ENCODE data around the gene RBL1. TPM values are rescaled to one million over a fixed set of nuclear protein-coding genes. Genes with fewer than 3 reads are reported as not detected.

Gene RBL1
- total and polyA plus RNA-seq, 7 donors = 0.60 to 7.9 (median 3.6) TPM

GRCh38 chr20:36988494-36988966, 107.3 kb downstream of the RBL1 start:
- Histone ChIP-seq H3K4me1 (no peaks in the 10 kb centered on the region), H3K27me3 (no peaks in the 10 kb centered on the region), H3K36me3 (no peaks in the 10 kb centered on the region), H3K27ac (no peak overlapping the region), H3K9me3 (no peaks in the 10 kb centered on the region), H3K4me3 (no peak overlapping the region)
- intact Hi-C loops (cut with DNase I) = no loop called here
- 52 to 82% methylated on average over 3 of the region's 3 CpGs for WGBS, 2 donors
- DNase-seq = no peak
- TF ChIP-seq POLR2AphosphoS5 (IDR thresholded peaks at IDR 0.05) (no peak), EP300 (IDR thresholded peaks at IDR 0.05) (no peak), CTCF (IDR thresholded peaks at IDR 0.05) (no peak), POLR2A (IDR thresholded peaks at IDR 0.05) (no peak)

GRCh38 chr20:36984257-36984638, 111.5 kb downstream of the RBL1 start:
- no peaks in the 10 kb centered on the region for H3K36me3 ChIP-seq
- intact Hi-C loops (cut with DNase I) = no loop called here
- H3K27me3 ChIP-seq = no peaks in the 10 kb centered on the region
- no peak overlapping the region for H3K4me3 ChIP-seq
- no peak overlapping the region for H3K27ac ChIP-seq
- H3K9me3 ChIP-seq = no peaks in the 10 kb centered on the region
- TF ChIP-seq POLR2AphosphoS5 (IDR thresholded peaks at IDR 0.05) (no peak), EP300 (IDR thresholded peaks at IDR 0.05) (no peak), POLR2A (IDR thresholded peaks at IDR 0.05) (no peak), CTCF (IDR thresholded peaks at IDR 0.05) (no peak)
- DNase-seq = no peak
- WGBS, 2 donors = 65 to 89% methylated on average over 6 of the region's 6 CpGs
- no peaks in the 10 kb centered on the region for H3K4me1 ChIP-seq

GRCh38 chr20:36975099-36975818, 120.5 kb downstream of the RBL1 start:
- H3K9me3 ChIP-seq = no peaks in the 10 kb centered on the region
- H3K27ac ChIP-seq = no peak overlapping the region
- TF ChIP-seq CTCF (IDR thresholded peaks at IDR 0.05) = no peak
- TF ChIP-seq POLR2AphosphoS5 (IDR thresholded peaks at IDR 0.05) = no peak
- no peak for TF ChIP-seq EP300 (IDR thresholded peaks at IDR 0.05)
- TF ChIP-seq POLR2A (IDR thresholded peaks at IDR 0.05) = no peak
- no peaks in the 10 kb centered on the region for H3K27me3 ChIP-seq
- H3K4me3 ChIP-seq = no peak overlapping the region
- 7 to 31% methylated on average over 3 of the region's 3 CpGs for WGBS, 2 donors
- H3K36me3 ChIP-seq = no peaks in the 10 kb centered on the region
- peak; percentile 14 for DNase-seq
- no peaks in the 10 kb centered on the region for H3K4me1 ChIP-seq
- intact Hi-C loops (cut with DNase I) = no loop called here

- Histone ChIP-seq H3K27me3 (no peaks in the 10 kb centered on the region), H3K4me3 (no peak overlapping the region), H3K9me3 (no peaks in the 10 kb centered on the region), H3K27ac (no peak overlapping the region), H3K36me3 (no peaks in the 10 kb centered on the region), H3K4me1 (no peaks in the 10 kb centered on the region)
- intact Hi-C loops (cut with DNase I) = no loop called here
- 18 to 41% methylated on average over 3 of the region's 3 CpGs for WGBS, 2 donors
- TF ChIP-seq POLR2A (IDR thresholded peaks at IDR 0.05) (no peak), CTCF (IDR thresholded peaks at IDR 0.05) (no peak), EP300 (IDR thresholded peaks at IDR 0.05) (no peak), POLR2AphosphoS5 (IDR thresholded peaks at IDR 0.05) (no peak)
- DNase-seq = no peak
Observed at GRCh38 chr20:36974660-36975059, 121.1 kb downstream of the RBL1 start.

- no peak for DNase-seq
- intact Hi-C loops (cut with DNase I) = no loop called here
- H3K4me1 ChIP-seq = no peaks in the 10 kb centered on the region
- no peaks in the 10 kb centered on the region for H3K9me3 ChIP-seq
- TF ChIP-seq POLR2AphosphoS5 (IDR thresholded peaks at IDR 0.05) = no peak
- TF ChIP-seq CTCF (IDR thresholded peaks at IDR 0.05) = no peak
- no peaks in the 10 kb centered on the region for H3K36me3 ChIP-seq
- WGBS, 2 donors = 62 to 82% methylated on average over 1 of the region's 1 CpG
- H3K4me3 ChIP-seq = no peak overlapping the region
- H3K27ac ChIP-seq = no peak overlapping the region
- no peaks in the 10 kb centered on the region for H3K27me3 ChIP-seq
Observed at GRCh38 chr20:36971103-36971502, 124.7 kb downstream of the RBL1 start.
